GM21825 (cell line): ENCODE results near the gene CAMK2B.

Experiments used
- ATAC-seq: cut with Tn5 transposase; IDR thresholded peaks from one replicate; pipeline ENCODE4 v1.9.1; 2021; ENCODE audit warnings: mild to moderate bottlenecking, moderate library complexity; ENCODE audit not compliant: unreplicated experiment

Gene CAMK2B

DNA sequence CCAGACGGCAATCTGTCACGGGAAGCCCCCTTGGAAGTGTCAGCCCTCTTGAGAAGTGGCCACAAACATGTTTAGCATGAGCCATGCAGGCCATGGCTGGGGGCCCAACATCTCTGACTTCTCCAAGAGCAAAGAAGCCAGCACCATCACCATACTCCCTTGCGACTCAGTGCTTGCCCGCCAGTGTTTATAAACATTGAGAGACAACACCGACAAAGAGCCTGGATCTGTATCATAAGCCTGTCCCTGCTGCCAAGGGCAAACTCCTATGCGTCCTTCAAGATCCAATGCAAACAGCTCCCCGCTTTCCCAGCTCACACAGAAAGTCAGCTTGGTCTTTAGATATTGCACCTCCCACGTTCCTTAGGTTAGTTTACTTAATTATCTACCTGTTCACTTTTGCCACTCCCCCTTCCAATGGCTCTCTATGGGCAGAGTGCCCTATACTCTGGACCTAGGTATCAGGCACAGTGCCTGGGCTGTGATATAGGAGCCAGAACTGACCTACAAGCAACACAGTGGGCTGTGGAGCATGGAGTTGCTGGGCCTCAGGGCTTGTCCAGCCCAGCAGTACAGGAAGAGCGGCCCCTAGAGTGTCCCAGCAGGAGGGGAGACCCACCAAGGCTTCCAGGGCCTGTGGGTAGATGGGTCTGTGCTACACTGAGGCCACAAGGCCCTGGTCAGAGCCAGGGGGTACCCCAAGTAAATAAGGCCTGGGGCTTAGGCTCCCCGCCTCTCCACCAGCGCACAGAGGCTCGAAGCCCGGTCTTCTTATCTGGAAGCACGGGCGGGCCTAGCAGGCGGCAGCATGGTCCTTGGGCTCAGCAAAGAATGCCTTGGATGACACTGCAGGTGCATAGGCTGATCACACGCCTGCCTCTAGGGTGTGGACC, 37.7 kb downstream of the CAMK2B start:
- no peak for ATAC-seq

DNA sequence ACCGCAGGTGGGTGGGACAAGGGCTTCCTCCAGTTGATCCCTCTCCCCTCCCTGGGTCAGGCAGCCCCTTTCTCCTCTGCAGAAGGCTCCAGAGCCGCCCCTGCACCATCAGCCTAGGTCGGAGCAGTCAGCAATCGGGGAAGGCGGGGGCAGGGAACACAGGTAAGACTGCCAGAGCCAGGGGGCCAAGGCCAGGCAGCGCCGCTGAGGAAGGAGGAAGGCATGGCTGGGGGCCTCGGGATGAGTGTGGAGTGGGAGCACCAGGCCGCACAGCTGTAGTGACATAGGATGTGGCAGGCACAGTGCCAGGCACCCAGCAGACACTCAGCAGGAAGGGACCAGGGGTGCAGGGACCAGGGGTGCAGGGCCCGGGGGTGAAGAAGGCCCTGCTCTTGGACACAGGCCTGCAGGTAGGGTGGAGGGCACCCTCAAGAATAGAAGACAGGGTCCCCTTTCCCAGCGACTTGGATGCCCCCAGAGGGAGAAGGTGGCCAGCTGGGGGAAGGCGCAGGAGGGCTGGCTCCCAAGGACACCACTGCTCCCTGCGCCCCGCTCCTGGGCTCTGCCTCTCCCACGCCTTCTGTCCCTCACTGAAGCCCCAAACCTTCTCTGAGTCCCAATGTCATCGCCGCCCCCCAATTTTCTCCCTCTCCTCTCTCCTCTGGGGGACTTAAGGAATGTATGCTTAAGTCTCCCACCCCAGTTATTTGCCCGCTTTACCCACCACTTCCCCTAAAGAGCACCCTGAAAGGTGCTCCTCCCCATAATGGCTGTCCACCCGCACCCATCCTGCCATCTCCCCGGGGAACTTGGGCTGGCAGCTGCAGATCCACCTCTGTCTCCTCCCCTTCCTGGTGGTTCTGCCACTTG, 38.5 kb downstream of the CAMK2B start:
- no peak for ATAC-seq

DNA sequence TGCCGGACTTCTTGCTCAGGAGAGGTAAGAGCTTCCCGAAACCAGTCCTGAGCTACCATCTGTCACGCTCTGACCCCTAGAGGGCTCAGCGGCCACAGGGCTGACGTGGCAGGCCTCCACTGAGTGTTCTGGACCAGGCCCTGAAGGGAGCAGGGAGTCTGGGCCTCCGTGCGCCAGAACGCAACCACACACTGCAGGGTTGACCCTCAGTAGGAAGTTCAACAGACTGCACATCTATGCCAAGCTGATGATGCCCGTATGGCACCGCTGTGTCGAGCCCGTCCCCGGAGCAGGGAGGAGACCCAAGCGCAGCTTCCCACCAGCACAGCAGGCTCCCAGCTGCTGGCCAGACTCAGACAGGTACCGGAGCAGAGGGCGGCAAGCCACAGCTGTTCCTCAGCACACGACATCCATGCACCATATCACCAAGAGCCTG, 39.2 kb downstream of the CAMK2B start:
- no peak for ATAC-seq

DNA sequence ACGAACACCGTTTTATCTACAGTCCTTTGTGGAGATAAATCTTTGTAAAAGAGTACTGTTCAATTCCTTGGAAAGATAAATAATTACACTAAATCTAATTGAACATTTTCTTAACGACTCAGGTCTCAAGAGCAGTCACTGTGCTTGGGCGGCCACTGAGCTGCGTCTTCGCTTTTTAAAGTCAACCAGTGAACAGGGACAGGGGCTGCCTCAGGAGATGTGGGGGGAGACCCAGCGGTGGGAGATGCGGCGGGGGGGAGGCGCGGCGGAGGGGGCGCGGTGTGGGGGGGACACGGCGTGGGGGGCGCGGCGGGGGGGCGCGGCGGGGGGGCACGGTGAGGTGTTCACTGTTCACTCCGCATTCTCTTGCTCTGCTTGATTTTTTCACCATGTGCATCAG, 39.8 kb downstream of the CAMK2B start:
- ATAC-seq, result no peak

DNA sequence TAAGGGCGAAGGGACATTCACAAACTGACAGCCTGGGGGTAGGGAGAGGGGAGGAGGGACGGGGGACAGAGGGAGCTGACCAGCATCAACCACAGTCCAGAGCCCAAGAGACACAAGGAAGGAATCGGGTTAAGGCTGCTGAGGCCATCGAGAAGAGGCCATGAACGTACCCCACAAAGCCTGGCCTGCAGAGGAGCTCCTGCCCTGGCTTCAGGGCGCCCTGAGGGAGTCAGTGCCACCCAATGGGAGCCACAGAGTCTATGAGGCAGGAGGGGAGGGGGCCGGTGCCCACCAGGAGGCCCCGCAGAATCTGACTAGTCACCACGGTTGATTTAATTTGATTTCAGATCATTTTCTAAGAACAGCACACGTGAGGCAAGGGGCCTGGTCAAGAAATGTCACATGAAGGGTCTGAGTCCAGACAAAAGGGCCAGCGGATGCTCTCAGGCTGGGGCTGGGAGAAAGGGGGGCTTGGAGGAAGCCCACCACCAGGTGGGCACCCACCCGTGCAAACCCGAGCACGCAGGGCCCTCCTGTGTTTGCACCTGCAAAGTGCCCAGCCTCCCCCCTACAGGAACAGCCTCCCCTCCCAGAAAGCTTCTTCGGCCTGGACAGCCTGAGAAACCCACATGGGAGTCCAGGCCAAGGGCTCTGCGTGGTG, 40.4 kb downstream of the CAMK2B start:
- no peak for ATAC-seq

DNA sequence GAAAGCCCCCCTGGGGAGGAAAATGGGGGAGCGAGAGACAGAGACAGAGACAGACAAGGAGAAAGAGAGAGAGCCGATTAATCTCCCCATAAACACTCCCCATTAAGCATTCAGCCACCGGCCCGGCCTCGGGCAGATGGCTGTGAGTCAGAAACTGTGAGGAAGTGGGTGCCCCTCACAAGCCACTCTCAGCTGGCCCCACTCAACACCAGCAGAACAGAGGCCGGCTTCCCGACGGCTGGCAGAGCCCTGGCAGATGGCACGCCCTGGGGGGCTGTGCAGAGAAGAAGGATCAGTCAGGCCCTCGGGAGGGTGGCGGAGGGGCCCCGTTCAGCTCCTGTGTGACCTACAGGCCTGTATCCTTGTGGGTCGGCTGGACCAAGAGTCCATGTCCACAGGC, 41.2 kb downstream of the CAMK2B start:
- no peak for ATAC-seq

DNA sequence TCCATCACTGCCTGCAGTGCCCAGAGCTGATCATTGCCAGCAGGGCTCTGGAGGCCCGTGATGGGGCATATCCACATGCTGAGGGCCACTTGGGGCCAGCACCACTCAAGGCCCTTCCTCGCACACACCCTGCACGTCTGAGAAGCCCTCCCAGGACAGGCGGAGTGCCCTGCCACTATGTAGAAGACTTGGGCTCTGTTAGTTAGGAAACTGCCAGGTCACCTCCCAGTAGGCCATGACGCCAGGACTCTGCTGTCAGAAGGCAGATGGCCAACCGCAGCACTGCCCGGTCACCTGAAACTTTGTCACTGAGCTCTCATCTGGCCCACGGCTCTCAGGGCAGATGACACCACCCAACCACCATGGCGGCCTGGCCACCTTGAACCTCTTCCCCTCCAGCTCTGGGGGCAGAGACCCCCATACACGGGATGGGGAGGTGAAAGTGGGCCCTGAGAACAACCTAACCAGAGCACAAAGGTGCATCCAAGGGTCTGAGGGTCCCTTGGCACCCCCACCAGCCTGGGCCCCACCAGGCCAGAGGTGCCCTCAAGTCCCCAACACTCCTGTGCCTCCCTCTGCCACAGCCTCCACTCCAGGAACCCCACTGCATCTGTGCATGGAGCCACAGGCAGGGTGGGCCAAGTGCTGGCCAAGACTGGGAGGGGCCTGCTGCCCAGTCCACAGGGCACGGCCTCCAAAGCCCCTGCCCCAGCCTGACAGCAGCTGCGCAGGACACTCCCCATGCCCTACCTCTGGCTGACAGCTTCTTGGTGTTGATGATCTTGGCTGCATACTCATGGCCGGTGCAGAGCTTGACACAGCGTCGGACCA, 41.8 kb downstream of the CAMK2B start:
- no peak for ATAC-seq

DNA sequence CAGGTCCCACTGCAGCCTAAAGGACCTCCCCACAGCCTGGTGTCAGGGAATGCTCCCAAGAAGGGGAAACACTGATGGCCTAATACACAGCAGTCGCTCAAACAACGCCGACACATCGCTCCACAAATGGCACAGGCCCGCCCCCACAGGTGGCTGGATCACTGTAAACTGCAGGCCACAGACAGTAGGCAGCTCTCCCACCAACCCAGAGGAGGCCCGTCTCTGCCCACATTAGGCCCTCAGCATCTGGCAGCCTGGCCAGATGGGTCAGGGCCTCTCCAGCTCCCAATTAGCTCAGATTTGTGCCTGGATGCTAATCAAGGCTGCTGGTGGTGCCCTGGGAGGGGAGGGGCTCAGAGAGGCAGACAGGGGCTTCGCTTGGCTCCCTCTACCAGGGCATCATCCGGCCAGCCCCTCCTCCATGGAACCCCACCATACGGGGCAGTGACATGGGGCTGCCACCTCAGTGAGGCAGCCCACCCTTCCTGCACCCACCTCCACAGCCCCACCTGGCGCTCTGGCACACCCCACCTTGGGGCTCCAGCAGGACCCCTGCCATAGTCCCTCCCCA, 42.7 kb downstream of the CAMK2B start:
- no peak for ATAC-seq

DNA sequence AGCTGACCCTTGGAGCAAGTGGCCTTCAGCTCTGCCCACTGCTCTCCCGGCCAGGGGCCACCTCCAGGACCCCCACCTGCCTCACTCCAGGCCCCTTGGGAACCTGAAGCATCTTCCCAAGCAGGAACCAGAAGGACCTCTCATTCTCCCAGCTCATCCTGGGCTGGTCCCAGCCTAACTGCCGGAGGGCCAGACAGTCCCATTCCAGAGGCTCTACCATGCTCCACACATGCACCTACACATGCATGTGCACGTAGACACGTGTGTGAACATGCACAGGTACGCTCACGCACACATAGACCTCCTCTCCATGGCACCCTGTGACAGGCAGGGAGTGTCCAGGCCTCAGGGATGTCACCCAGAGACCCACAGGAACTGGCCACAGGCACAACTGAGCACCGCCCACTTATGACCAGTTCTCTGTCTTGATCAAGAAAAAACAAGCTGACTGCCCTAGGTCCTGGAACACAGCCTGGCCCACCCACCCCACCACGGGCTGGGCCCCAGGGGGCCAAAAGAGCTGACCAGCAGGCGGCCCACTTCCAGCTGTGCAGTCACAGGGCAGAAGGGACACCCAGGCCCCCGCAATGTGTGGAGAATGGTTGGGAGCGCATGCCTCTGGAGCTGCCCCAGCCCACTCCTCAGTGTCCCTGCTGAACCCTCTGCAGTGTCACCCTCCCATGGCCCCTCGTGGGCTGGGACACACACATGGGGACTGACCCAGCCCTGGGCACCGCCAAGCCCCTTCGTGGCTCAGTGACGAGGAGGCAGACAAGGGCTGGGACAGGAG, 43.4 kb downstream of the CAMK2B start:
- no peak for ATAC-seq

DNA sequence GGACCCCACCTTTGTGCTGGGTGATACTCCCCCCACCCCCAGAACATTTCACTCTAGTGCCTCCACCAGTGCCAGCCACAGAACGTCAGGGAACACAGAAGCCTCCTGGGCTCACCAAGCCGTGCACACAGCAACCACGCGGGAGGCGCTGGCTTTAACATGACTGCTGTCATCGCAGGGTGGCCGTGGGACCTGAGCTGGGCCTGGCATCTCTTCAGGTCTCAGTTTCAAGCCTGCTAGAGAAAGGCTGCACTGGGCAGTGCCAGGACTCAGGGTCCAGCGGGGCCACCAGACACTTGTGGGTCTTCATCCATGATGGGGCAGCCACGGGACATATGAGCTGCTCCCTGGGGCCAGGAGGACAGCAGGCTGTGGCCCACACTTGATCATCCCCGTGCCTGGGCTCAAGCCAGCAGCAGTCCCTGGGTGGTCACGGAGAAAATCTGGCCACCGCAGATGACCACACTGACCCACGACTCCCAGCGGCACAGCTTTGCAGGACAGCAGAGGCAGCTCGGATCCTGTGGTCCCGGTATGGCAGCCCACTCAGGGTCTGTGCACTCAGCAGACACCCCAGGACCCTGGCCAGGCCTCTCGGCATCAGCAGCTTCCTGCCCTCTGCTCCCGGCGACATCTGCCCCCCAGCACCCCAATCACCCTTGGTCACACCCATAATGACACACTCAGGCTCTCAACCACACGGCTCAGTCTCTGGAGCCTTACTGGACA, 44.2 kb downstream of the CAMK2B start:
- ATAC-seq, result no peak

DNA sequence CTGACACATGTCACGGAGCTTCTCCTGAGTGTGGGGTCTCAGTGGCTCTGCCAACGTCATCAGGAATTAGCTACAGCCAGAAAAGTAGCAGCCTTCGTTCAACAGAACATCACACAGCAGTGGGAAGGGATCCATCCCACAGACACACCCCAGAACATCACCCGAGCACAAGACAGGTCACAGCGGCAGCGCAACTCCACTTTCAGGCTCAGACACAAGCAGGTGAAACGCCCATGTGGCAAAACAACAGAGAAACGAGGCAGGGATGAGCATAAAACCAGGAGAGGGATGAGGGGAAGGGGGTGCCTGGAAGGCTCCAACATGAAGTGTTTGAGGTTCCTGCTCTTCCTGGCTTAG, 44.8 kb downstream of the CAMK2B start:
- no peak for ATAC-seq

DNA sequence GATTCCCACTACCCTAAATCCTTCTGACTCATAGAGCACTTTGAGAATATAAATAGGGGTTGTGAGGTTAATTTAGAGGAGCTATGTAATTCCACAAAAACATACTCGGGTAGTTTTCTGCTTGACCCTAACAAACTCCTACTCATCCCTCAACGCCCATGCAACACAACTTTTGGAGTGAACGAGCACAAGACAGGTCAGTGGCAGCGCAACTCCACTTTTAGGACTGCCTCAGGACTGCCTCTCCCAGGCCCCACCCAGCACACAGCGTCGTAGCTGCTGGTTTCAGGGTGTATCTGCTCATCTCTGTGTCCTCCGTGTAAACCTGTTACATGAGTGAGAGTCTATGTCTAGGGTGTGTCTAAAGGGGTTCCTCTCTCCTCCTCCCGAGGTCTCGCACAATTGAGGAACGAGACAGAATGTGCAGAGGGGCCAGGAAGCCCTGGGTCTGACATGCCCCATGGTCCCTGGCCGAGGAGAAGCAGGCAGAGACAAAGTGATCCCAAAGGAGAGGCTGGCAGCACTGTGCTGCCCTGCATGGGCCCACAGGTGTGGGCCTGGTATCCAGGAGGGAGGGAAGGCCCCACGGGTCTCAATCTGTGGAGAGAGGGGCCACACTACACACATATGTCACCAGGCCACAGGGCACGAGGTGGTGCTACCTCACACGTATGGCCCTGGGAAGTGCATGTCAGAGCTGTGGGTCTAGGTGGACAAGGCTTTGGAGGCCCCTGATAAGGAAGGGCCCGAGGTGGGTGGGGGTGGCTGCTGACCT, 45.5 kb downstream of the CAMK2B start:
- ATAC-seq, result no peak

DNA sequence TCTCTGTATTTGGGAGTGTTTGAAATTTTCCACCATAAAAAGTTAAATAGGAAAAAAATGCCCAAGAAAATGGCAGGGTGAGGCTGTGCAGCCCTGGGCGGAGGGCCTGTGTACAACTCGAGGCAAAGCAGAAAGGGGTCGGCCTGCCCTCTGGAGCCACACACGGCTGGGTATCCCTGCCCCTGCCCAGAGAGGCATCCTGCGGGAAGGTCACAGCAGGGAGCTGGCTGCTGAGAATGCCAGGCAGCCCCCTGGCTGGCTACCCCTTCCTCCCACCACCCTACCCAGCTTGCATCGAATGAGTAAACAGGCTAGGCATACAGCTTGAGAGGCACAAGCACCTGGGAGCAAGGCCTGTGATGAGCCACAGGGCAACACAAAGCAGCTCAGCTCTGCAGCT, 46.1 kb downstream of the CAMK2B start:
- no peak for ATAC-seq

DNA sequence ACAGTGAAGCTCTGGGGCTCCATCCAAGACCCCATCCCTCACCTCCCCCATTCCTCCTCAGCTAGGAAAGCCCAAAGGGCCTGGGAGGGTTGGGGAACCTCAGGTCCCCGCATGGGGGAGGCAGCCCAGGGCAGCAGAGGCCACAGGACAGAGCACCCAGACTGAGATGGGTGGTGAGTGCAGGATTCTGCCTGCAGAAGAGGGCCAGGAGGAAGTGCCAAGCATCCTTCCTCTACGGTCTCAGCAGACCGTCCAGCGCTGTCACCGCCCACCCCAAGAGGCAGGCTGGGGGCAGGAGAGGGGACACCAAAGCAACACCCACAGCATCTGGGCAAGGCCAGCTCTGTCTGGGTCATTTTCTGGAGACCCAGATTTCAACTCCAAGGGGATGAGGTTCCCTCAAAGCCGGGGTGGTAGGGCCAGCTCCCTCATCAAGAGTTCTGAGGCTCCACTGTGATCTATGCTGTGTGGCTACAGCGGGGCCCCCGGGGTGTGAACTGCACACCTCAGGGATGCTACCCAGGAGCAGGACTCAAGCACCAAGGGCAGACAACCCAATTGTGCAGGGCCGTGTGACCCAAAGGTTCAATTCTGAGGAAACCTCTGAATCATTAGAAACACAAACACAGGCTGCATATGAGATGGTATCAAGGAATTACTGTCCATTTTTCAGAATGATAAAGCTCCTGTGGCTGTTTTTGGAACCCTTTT, 46.8 kb downstream of the CAMK2B start:
- ATAC-seq, result no peak

DNA sequence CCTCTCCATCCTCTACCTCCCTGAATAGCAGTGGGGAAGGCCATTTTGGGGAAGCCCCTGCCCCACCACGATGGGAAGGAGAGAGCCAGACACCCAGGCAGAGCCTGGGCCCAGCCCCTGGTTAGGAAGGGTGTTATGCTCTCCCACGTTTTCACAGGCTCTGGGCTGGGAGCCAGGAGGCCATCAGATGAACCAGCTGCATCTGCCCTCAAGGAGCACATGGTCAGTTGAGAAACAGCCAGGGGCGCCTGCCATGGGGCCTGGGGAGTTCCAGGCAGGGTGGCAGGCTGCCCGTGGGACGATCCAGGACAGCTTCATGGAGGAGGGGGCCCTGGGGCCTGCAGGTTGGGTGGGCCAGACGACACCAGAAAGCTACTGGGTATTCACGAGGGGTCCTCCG, 47.5 kb downstream of the CAMK2B start:
- no peak for ATAC-seq

DNA sequence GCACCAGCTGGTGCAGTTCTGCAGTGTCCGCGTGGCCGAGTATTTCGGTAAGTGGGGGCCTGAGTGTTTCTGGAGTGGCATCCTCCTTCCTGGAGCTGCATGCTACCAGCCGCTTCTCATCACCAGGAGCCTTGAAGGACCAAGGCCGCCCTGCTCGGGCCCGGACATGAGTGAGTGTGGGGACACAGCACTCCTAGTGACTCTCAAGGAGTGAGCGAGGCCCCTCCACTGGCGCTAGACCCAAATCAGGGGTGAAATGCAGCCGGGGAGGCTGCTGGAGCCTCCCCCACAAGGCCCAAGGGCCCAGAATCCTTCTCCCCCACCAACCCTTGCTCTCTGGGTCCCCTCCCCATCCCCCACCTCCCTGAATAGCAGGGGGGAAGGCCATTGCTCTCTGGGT, 48.0 kb downstream of the CAMK2B start:
- ATAC-seq, result no peak

DNA sequence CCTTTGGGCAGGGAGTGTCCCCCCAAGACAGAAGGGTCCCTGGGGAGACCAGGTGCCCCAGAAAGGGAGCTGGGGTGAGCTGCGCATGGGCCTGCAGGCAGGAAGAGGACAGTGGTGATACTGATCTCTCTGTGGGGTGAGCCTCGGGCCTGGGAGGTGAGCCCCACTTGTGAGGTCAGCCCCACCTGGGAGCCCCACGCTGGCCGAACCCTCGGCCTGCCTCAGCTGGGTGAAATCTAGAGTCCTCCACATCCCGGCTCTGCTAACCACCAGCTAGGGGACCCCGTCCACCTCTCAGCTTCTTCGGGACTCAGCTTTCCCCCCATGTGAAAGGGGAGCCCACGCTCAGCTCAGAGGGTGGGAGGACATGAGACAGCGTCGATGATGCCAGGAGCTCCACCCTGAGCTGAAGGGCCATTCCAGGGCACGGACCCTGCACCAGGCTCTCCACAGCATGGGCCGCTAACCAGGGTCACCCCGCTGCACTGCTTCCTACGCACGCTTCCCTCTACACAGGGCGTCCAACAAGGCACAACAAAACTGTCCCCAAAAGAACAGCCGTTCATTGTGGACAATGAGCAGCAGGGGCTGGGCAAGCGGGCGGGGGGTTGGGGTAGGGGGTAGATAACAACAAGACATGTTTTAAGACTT, 48.7 kb downstream of the CAMK2B start:
- no peak for ATAC-seq
